Left cardiac atrium (tissue), 4 donors: ENCODE data around the gene TPD52L2. TPM values are rescaled to one million over a fixed set of nuclear protein-coding genes. Genes with fewer than 3 reads are reported as not detected.
A peak's percentile ranks its signal among the peaks of the same experiment; 100 is the strongest.
"Not testable (repeated sequence)": the region's sequence is repeated elsewhere in the genome, so short reads cannot be mapped to it uniquely, and the experiment has no call there.

Experiments
- ATAC-seq, 2 donors: fragments of 200-7000 bp; cut with Tn5 transposase; one replicate each; pipeline ENCODE4 v1.9.1; 2020; ENCODE audit warnings: mild to moderate bottlenecking in 2 of 2, moderate library complexity in 2 of 2
- DNase-seq: peaks from one replicate; pipeline ENCODE4 v3.0.0-alpha.2; 2020
- intact Hi-C, 2 donors: fragments of 100-400 bp; cut with DNase I; formaldehyde crosslinking; loops; one replicate each; pipeline versions ENCODE4 v1.14.1 to v1.15.1; 2022 to 2023
- total RNA-seq, 2 donors: library from RNA; stranded (reverse); fragmentation: NEBNext Ultra II Directional; extraction: Animal tissue kit (Norgen Biotek cat#: 25700); gene quantifications; one replicate each; pipeline ENCODE4 v1.2.1, GENCODE V29; 2021
- donor health status: DM: no; HTN: yes; CAD: no.
- donor health status: DM: no; HTN: yes; CAD: no; lungs with severe emphysema.
- donor health status: DM: yes; HTN: yes; CAD: no.
- donor health status: Dilated cardiomyopathy.

TPD52L2 gene
- total RNA-seq, 2 donors from 2014 or later = 67.5 to 68.7 TPM

DNA sequence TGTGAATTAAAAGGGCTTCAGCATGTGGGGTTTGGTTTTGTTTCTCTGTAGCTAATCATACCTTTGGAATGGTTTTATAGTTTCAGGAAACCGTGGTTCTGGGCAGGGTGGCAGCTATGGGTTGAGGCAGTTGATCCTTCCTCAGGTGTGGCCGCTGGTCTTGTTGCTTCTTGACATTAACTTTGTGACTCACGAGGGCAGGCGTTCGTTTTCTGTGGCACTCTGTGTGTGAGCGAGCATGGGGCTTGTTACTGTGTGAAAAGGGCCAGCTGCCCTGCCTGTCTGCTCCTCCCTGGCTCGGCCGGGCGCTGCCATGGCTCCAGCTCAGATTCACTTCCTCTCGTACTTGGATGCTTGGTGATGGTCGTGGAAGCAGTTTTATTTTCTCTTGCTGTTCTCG is 46.1 kb downstream of the TPD52L2 start:
- intact Hi-C loops = no loop called here
- ATAC-seq (peak in 1 of 2 donors; percentile 32), DNase-seq (no peak)

DNA sequence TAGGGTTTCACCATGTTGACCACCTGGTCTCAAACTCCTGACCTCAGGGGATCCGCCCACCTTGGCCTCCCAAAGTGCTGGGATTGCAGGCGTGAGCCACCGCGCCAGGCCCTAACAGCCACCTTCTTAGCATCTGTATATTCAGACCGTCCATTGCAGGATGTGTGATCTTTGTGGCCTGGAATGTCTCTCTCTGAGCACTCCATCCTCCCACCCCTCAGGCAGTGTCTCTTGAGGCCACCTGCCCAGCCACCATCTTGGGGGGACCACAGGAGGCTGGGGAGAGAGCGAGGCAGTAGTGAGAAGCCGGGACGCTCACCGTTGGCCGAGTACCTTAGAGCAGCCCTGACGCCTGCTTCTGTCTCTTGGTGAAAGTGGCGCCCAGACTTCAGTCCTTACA is 48.7 kb downstream of the TPD52L2 start:
- no peak for DNase-seq
- intact Hi-C loops = no loop called here
- ATAC-seq = no peak

DNA sequence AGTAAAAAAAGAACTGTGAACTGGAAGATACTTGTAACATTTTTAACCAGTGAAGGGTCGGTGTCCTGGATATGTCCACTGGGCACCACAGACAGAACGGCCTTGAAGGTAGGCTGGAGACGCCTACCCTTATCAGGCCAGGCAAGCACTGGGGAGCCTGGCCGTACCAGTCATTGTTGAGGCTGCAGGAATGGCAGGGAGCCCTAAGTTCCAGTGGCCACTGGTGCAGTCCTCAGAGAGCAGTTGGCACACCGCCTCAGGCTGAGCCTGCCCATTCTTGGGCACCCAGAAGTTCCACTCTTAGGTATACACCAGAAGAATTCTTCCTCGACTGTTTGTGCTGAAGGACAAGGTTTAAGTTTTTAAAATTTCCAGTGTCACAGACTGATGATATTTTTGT is 50.4 kb downstream of the TPD52L2 start:
- DNase-seq (no peak), ATAC-seq (peak; percentile 70)
- intact Hi-C loops = no loop called here

DNA sequence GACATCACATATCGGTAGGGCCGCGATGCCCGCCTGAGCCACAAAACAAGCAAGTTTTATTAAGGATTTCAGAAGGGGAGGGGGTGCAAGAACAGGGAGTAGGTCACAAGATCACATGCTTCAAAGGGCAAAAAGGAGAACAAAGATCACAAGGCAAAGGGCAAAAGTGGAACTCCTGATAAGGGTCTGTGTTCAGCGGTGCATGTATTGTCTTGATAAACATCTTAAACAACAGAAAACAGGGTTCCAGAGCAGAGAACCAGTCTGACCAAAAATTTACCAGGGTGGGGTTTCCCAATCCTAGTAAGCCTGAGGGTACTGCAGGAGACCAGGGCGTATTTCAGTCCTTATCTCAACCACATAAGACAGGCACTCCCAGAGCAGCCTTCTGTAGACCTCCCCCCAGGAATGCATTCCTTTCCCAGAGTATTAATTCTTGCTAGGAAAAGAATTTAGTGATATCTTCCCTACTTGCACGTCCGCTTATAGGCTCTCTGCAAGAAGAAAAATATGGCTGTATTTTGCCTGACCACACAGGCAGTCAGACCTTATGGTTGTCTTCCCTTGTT is 51.4 kb downstream of the TPD52L2 start:
- intact Hi-C loops, ATAC-seq: not testable (repeated sequence)

DNA sequence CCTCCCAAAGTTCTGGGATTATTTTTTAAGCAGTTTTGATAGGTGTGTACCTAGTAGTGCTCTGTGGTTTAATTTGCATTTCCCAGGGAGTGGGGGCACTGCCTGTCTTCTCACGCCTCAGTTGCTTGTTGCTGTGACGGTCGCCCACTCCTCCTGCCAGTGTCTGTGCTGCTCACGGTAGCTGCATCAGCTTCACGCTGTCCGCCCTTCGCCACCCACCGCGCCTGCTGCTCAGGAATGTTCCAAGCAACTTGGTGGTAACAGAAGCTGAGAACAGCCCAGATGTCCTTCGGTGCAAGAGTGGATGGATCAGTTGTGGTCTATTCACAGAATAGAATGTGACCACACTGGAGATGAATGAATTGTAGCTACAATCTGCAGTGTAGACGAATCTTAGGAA is 52.7 kb downstream of the TPD52L2 start:
- intact Hi-C loops = no loop called here
- DNase-seq = no peak
- no peak for ATAC-seq

More for the DNA sequence above, 51.4 kb downstream of the TPD52L2 start:
- not testable (repeated sequence) for DNase-seq

DNA sequence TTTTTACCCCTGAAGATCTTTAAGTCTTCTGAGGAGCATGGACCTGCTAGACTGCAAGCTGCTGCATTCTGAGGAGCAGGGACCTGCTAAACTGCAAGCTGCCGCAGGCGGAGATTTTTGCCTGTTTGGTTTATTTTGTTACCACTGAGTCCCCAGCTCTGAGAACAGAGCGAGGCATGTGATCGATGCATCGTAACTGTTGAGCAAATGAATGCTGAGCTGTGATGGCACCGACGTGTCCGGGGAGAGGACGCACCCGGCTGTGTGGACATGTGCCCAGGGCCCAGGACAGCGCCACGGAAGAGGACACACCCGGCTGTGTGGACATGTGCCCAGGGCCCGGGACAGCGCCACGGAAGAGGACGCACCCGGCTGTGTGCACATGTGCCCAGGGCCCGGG is 54.1 kb downstream of the TPD52L2 start:
- no peak for ATAC-seq
- no peak for DNase-seq
- intact Hi-C loops = no loop called here

DNA sequence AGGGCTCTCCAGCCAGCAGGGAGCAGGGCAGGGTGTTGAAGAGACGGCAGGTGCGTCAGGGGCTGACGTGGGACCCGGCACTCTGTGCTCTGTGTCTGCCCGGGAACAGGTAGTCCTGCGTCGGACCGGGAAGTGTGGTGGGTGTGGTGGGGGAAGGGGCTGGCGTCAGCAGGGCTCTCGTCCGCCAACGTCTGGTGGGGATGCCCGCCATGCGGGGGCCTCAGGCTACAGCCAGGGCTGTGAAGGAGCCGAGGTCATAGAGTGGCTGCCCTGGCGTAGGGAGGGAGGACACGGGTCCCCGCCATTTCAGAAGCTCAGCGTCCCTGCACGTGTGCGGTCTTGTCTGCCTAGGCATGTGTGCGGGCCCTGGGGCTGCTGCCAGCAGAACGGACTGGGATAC is 55.2 kb downstream of the TPD52L2 start:
- no peak for DNase-seq
- ATAC-seq = no peak
- intact Hi-C loops = no loop called here

DNA sequence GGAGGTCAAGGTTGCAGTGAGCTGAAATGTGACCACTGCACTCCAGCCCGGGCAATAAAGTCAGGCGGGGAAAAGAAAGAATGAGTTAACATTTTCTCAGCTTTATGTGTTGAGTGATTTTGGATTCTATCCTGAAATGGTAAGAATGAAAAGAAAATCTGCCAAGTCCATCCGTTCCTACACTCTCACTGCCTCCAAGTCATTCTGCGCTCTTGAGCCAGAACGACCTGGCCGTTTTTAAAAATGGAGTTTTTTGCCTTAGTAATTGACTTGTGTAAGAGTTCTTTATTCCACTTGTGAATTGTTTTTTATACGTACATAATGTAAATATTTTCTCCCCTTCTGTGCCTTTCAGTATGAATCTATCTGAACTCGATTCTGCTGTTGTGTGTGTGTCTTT is 58.6 kb downstream of the TPD52L2 start:
- no peak for ATAC-seq
- intact Hi-C loops = no loop called here
- DNase-seq = no peak

DNA sequence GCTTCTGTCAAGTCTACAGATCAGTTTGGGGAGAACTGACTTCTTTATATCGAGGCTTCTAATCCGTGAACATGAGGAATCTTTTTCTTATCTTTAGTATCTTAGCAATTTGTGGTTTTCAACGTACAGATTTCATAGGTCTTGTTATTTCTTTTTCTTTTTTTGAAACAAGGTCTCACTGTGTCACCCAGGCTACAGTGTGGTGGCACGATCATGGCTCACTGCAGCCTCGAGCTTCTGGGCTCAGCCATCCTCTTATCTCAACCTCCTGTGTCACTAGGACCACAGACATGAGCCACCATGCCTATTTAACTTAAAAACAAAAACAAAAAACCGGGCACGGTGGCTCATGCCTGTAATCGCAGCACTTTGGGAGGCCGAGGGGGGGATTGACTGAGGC is 59.2 kb downstream of the TPD52L2 start:
- intact Hi-C loops = no loop called here
- DNase-seq (no peak), ATAC-seq (no peak)

DNA sequence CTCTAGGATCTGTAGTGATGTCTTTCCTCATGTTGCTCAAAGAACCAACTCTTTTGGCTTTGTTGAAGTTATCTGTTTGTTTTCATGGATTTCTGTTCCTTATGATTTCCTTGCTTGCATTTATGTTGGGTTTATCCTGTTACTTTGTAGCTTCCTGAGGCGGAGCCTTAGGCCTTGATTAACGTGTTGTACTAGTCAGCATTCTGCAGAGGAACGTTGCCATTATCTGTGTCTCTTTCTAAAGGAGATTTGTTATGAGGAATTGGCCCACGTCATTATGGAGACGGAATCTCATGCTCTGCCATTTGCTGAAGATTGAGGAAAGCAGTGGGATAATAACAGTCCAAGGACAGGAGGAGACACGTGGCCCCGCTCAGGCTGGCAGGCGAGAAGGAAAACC is 61.2 kb downstream of the TPD52L2 start:
- ATAC-seq (no peak), DNase-seq (no peak)
- intact Hi-C loops = no loop called here

DNA sequence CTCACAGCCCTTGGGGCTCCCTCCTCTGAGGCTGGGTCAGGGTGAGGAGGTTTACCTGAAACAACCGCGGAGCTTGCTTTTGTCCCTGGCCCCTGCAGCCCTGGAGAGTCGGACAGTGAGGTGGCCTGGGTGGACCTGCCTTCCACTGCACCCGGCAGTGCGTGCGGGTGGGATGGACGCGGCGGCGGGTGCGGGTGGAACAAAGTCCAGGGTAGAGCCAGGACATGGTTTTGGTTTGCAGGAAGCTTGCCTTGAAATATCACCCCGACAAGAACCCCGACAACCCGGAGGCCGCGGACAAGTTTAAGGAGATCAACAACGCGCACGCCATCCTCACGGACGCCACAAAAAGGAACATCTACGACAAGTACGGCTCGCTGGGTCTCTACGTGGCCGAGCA is 64.0 kb downstream of the TPD52L2 start:
- DNase-seq (no peak), ATAC-seq (no peak)
- intact Hi-C loops = no loop called here

DNA sequence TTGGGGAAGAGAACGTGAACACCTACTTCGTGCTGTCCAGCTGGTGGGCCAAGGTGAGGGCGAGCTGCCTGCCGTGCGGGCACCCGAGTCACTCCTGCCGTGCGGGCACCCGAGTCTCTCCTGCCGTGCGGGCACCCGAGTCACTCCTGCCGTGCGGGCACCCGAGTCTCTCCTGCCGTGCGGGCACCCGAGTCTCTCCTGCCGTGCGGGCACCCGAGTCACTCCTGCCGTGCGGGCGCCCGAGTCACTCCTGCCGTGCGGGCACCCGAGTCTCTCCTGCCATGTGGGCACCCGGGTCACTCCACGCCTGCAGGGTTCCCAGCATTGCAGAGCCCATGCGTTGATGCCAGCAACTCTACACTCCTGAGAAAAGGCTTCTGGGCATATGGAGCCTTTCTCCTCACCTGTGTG is 64.4 kb downstream of the TPD52L2 start:
- intact Hi-C loops, DNase-seq, ATAC-seq: not testable (repeated sequence)

DNA sequence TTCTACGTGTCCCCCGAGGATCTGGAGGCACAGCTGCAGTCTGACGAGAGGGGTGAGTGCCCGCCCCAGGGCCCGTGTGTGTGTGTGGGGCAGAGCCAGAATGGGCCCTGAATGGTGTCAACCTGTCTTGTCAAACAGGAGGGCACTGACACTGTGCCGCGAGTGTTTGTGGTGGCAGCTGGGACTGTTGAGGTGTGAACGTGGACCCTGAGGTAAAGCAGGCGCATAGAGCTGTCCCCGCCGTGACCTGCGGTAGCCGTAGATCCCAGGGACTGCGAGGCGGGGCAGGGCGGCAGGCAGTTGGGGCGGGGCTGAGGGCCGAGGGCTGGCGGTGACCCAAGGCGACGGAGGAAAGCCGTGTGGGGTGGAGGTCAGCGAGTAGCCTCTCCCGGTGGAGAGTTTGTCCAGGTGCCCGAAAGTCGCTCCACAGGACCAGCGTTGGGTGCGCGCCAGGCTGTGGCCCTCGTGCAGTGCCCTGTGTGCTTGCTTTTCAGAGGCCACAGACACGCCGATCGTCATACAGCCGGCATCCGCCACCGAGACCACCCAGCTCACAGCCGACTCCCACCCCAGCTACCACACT is 66.0 kb downstream of the TPD52L2 start:
- intact Hi-C loops = no loop called here
- ATAC-seq = peak; percentile 81 to 90
- DNase-seq = peak; percentile 73

DNA sequence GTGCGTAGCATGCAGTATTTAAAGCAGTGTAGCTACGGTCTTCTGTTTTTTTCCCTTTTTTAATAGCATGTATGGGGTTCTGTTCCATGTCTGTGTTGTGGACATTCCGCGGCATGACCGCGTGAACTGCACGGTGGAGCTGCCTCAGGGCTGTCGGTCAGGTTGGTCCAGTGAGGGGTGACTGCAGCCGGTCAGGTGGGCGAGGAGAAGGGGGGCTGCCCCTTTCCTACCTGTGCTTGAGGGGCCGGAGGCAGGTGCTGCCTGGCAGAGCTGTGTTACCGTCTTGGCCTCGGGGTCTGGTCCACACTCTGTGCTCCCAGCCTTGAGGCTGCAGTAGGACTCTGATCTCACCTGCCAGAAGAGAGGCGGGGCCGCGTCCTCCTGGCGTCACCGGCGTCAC is 66.7 kb downstream of the TPD52L2 start:
- ATAC-seq (no peak), DNase-seq (no peak)
- intact Hi-C loops = no loop called here

DNA sequence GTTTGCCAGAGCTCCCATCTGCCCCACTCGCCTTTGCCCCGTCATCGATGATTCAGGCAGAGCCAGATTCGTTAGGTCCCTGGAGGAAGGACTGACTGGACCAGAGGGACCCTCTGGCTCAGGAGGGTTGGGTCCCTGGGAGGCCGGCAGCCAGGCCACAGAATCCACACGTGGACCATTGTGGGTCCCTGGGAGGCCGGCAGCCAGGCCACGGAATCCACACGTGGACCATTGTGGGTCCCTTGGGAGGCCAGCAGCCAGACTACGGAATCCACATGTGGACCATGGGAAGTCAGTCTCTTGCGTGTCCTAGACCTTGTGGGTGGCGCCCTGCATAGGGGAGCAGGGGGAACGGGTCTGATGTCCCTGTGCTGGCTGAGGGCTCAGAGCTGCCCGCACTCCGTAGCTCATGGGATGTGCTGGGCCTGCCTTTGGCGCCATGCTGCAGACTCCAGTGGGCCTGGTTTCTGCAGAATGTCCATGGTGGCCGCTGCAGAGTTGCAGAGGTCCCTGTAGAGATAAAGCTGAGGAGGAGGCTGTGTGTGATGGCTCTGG is 67.6 kb downstream of the TPD52L2 start:
- ATAC-seq = no peak
- DNase-seq = no peak
- intact Hi-C loops = no loop called here

DNA sequence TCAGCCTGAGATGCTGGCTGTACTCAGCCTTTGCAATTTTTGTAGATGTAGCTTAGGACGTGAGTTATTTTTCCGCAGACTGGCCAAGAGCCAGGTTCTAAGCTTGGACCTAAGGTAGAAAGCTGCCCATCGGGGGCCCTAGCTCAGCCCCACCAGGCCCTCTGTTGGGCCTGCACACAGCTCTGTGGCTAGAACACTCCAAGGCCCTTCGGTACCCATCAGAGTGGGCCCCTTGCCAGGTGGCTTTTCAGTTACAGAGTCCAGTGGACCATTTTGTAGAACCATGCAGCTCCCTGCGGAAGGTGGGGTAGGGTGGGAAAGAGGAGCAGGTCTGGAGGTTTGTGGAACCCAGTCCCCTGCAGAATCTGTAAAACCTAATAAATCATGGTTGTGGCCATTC is 68.6 kb downstream of the TPD52L2 start:
- ATAC-seq (no peak), DNase-seq (no peak)
- intact Hi-C loops = no loop called here

DNA sequence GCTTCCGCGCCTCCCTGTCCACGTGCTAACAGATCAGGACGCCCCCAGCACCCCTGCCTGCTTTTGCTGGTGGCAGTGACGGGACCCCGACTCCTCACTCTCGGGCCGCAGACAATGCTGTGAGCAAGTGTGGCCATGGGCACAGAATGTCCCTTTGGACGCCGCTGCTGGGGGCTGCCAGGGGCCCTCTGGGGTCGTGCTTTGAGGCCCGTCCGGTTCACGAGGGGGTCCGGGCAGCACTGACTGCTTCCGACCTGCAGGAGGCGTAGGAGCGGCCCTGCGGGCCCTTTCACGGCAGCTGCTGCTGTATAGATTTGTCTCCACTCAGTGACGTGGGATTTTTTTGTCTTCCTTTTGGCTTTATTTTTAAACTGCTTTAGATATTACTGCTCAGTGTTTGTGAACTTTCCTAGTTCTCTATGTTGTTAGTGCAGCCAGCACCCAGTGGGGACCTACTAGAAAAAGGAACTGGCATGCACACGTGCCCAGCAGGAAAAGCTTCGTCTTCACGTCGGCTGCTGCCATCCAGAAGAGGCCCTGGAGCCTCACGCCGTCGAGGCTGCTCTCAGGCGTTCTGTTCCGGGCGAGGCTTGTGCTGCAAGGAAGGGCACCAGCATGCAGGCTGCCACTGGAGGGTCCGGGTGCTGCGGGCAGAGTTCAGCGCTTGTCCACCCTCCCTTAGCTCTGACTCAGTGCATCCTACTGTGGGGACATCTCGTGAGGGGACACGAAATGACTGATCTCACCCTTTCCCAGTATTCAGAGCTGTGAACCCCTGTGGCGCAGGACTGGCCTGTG is 69.4 kb downstream of the TPD52L2 start:
- ATAC-seq = no peak
- intact Hi-C loops = no loop called here
- no peak for DNase-seq

DNA sequence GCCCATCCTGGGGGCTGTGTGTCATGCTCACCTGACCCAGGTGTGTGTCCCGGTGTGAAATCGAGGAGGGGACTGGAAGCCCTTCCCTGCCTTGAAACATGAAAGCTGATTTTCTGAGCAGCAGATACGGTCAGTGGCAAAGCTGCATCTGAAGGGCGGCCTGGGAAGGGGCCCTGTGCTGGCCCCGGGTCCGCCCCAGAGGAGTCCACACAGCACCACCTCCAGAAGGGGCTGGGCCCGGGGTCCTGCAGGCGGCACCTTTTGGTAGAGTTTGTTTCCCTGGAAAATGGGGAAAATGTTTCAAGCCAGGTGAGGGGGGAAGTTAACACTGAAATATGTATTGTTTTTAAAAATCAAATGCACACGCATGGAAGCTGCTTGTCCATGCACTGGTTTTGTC is 70.4 kb downstream of the TPD52L2 start:
- DNase-seq = no peak
- intact Hi-C loops = no loop called here
- ATAC-seq = no peak

DNA sequence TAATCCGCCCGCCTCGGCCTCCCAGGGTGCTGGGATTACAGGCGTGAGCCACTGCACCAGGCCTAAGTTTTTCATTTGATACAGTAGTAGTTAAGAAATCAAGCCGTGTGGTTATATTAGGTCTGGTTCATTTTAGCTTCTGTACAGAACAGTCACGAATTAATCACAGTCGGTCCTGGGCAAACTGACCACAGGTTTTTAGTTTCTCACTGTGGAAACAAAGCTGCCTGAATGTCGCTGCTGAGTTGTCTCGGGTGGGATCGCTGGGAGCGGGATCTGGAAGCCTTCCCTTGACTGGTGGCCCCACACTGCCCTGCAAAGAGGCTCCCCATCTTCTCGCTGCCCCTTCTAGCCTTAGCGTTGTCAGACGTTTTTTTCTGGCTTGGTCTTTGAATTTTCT is 72.5 kb downstream of the TPD52L2 start:
- intact Hi-C loops = no loop called here
- no peak for DNase-seq
- no peak for ATAC-seq
